Myocyte (in vitro differentiated cells): ENCODE data around the gene SORD. TPM values are rescaled to one million over a fixed set of nuclear protein-coding genes. Genes with fewer than 3 reads are reported as not detected.

Experiments used
- DNase-seq: peaks from one replicate; pipeline ENCODE4 v3.0.0-alpha.2; 2012; ENCODE audit warnings: low read depth
- total RNA-seq: library from RNA; depleted of rRNA; stranded (reverse); fragments of >200 nt; gene quantifications from 2 replicates; pipeline ENCODE4 v1.2.3, GENCODE V29; 2014

Gene SORD
- total RNA-seq, 1 donor from 2014 or later: 11.2 TPM

DNA sequence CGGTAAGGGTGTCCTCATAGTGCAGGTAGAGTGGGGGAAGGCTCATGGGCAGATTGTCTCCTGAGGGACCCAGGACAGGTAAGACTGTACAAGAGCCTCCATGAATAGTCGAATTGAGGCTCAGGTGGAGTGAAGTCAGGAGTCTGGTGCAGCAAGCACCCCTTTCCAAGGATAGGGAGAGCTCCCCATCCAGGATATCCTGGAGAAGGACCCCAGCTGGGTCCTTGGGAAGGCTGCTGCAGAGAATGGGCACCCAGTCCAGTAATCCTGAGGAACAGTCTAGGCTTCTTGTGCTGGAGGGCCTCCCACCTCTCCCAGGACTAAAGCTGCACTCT lies 91.7 kb downstream of the SORD start:
- no peak for DNase-seq

DNA sequence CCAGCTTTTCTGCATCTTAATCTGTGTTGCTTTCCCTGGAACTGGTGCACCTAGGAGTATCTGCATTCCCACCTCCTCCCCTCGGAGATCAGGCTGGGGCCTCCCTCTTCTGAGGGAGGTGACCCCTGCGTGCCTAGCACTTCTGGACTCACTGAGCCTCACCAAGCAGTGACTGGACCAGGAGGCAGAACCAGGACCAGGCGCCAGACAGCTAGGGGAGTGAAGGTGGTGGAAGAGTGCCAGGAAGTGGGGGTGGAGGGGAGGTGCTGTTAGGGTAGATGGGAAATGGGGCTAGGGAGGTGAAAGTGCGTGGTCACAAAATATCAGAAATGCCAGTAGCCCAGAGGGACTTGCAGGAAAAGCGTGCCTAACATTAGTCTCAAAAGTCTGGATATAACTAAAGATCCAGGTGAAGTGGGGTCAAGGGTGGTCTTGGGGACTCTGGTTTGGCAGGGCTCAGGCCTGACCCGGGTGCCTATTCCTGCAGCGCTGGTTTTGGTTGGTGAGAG lies 92.4 kb downstream of the SORD start:
- no peak for DNase-seq

DNA sequence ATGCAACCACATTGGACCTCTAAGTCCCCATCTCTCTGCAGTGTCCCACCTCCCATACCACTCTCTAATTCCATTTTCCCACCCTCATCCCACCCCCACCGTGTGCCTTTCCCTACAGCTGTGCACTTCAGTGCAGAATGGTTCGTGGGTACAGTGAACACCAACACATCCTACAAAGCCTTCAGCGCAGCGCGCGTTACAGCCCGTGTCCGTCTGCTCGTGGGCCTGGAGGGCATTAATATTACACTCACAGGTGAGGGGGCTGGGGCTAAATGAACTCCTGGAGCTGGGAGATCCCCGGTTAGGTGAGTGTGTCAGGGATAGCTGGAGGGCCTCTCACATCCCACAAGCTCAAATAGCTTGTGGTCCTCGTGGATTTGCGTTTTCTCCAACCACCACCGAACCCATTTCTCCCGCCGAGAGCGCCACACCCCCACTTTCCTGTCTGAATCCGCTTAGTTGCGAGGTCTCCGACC lies 93.0 kb downstream of the SORD start:
- no peak for DNase-seq

DNA sequence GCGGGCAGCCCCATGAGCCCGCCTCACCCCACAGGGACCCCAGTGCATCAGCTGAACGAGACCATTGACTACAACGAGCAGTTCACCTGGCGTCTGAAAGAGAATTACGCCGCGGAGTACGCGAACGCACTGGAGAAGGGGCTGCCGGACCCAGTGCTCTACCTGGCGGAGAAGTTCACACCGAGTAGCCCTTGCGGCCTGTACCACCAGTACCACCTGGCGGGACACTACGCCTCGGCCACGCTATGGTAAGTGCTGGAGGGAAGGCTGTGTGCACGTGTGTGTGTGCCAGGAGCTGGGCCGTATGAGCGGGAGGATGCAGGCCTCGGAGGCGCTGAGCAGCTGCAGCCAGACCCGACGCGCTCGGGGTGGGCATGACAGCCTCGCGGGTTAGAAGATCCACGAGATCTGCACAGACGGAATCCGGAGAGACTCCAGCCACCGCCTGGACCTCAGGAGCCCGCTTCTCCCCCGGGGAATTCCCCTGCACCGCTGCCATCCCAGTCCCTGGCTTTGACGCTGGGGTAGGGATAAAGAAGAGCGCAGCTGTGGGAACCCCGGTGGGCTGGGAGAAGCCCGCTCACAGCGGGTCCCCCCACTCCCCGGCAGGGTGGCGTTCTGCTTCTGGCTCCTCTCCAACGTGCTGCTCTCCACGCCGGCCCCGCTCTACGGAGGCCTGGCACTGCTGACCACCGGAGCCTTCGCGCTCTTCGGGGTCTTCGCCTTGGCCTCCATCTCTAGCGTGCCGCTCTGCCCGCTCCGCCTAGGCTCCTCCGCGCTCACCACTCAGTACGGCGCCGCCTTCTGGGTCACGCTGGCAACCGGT lies 93.7 kb downstream of the SORD start:
- peak; percentile 13 for DNase-seq

DNA sequence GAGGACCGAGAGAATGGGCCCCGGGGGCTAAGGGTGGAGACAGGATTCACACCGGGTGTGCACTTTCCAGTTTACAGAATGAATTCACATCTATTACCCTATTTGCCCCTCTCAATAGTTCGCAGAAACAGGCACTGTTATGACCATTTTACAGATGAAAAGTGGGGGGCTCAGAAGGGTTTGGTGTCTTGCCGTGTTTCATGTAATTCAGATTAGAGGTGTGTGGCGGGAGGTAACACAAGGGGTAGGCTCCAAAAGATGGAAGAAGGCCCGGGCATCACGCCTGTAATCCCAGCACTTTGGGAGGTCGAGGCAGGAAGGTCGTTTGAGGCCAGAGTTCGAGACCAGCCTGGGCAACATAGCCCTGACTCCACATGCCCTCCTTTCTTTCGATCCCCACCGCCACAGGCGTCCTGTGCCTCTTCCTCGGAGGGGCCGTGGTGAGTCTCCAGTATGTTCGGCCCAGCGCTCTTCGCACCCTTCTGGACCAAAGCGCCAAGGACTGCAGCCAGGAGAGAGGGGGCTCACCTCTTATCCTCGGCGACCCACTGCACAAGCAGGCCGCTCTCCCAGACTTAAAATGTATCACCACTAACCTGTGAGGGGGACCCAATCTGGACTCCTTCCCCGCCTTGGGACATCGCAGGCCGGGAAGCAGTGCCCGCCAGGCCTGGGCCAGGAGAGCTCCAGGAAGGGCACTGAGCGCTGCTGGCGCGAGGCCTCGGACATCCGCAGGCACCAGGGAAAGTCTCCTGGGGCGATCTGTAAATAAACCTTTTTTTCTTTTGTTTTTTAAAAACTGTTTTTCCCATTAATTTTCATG lies 94.5 kb downstream of the SORD start:
- DNase-seq: no peak

DNA sequence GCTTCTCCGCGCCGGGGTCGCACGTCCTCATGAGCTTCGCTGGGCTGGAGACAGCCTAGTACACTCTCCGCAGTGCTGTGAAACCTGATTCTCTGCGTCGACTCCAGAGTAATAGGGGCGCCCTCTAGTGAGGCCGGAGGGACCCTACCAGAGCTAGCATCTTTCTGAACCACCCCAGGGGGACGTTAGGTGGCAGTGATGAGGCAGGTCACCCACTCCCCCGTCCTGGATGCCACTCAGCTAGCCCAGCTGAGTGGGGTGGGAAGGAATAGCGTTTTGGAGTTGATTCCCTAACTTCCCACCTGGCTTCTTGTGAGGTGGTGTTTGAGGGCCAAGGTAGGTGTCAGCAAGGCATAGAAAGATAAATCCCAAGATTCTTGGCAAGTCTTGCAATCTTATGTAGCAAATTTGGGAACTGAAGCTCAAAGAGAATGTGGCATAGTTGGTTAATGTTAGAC lies 95.2 kb downstream of the SORD start:
- peak; percentile 93 for DNase-seq

DNA sequence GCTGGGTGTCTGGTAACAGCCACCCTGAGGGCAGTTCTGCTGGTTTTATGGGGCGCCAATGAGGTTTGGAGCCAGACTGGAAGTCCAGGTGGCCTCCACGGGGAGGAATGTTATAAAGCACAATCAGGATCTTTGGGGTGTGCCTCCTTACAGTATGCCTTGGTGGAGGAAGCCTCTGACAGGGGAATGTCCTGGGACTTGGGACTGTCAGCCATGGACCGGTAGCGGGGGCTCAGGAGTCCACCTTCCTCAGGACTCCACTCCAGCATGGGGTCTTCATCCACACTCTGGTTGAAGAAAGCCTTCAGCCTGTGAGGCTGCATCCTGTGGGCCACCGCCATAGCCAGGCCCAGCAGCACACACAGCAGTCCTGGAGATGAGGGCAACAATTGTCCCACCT lies 96.0 kb downstream of the SORD start:
- no peak for DNase-seq

DNA sequence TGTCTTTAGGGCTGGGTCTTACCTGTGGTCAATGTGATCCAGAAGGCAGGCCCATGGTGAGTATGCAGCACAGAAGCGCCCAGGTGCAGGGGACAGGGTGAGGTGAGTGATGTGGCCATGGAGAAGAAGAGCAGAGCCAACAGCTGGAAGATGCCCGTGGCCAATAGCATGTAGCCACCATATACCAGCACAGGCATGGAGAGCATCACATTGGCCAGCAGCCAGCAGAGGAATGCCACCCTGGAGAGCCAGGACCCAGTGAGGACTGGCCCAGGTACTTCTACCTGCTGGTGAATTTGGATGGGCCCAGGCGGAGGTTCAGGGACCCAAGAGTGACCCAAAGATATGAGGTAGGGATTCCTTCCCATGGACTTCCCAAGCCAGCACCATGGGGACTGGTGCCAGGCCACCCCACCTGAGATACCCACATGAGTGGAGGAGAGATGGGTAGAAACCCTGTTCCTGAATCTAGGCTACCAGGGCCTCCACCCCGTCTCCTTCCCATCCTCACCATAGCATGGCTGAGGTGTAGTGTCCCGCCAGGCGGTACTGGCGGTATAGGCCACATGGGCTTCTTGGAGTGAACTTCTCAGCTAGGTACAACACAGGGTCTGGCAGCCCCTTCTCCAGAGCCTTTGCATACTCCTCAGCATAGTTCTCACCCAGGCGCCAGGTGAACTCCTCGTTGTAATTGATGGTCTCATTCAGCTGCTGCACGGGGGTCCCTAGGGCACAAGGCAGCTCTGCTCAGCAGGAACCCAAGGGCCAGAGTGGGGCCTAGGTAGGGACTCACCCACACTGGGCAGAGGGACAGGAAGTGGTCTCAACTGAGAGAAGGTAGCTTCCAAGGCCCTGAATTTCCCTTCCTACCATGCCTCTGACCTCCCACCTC lies 97.3 kb downstream of the SORD start:
- no peak for DNase-seq

DNA sequence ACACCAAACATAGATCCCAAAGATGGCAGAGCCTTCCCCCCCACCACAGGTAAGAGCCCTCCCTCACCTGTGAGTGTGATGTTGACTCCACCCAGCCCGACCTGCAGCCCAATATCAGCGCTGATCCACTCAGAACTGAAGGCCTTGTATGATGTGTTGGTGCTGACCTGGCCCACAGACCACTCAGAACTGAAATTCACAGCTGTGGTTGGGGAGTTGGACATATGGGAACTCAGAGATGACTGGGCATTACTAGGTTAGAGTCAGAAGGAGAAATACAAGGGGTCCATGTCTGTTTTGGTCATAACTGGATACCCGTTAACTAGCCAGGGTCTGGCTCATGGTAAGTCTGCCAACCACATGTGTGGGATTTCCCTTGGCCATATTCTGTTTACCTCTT lies 98.0 kb downstream of the SORD start:
- DNase-seq: no peak

DNA sequence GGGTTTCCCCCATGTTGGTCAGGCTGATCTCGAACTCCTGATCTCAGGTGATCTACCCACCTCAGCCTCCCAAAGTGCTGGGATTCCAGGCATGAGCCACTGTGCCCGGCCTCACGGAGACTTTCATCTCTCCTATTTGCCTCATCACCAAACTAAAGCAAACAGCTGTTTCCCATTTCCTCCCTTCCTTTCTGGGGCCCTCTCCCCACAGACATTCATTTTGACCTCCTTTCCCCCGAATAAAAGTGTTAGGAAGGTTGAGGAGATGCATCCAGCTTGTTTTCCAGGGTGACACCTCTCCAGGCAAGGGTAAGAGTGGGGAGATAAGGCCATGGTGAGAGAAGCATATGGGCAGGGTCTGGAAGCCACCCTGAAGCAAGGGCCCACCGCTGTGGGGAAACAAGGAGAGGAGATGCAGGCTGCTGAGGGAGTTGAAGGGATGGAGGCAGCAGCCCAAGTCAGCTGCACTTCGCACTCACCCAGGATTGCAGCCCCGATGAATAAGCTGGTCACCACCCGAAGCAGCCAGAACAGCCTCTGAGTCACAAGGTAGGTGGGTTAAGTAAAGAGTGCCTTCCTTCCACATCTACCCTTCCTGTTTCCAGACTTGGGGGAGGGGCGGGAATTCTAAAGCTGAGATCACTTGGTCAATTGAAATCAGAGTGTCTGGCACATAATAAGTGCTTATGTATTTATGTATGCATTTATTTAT lies 98.9 kb downstream of the SORD start:
- peak; percentile 32 for DNase-seq

DNA sequence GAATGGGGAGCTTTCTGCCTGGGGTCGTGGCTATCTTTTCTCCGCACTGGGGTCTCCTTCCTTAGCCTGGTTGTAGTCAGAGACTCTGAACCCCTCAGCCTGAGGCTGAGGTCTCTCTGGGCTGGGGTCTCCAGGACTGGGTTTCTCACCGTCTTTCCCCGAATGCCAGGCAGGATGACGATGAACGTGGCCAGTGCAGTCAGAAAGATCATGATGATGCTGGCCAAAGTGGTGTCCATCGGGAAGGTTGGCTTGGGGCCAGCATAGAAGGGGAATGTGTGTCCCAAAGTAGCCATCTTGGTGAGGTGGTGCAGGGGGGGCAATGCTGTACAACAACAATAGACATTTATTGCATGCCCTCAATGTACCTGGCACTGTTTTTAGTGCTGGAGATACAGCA lies 99.7 kb downstream of the SORD start:
- no peak for DNase-seq

DNA sequence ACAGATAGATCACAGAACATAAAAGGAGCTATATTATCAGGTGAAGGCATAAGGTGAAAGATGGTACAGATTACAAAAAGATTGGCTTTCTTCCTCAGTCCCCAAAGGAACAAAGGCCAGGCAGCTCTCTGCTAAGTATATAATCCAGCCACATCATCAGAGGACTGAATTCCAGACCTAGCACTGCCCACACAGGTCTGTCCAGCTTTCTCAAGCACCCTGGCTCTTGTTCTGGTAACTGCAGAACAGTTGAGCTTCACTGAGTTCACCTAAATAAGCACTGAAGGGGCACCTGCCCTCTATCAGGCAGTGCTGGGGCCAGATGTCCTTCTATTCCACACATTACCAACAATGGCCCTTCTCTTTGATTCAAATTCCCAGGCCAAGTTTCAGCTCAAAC lies 100.4 kb downstream of the SORD start:
- DNase-seq: no peak

DNA sequence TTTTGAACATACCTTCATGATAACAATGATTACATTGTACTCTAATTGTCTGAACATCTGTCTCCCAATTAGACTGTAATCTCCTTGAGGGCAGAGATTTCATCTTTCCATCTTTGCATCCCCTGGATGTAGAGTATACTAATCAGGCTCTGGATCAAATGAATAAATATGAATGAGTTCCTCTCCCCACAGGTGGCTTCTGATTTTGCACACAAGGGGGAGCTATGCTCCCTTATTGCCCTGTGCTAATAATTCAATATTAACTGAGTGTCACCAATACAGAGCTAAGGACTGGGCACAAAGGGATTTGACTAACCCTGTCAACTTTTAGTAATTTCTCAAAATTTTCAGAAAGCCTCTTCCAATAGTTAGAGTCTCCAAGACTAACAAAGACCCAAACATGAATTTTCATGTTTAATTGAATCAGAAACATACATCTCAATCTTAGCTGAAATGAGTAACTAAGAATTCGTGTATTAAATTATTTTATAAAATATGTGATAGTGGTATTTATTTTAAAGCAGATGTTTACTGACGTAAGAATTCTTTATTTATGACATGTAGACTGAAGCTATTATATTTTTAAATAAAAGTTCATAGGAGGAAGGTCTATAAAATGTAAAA lies 103.7 kb downstream of the SORD start:
- peak; percentile 45 for DNase-seq

Other genes with a start within 250 kb of the SORD start
- gene TERB2, start 66.5 kb upstream of the SORD start, total RNA-seq: not detected in 2 replicates
- gene DUOX2, start 91.0 kb downstream of the SORD start, total RNA-seq: not detected in 2 replicates
- gene DUOXA2, start 91.1 kb downstream of the SORD start, total RNA-seq: not detected in 2 replicates
- not detected in 2 replicates for gene DUOXA1, start 106.7 kb downstream of the SORD start, total RNA-seq
- gene DUOX1, start 106.8 kb downstream of the SORD start, total RNA-seq: not detected in 2 replicates
- 104 and 161 TPM in 2 replicates for gene SHF, start 164.8 kb downstream of the SORD start, total RNA-seq
- not detected in 2 replicates for gene SLC28A2, start 229.0 kb downstream of the SORD start, total RNA-seq